LNCAP (cell line): ENCODE measurements around the gene FGF8.

Experiments used
- CTCF ChIP-seq: fragments of 450-650 bp; IDR thresholded peaks from 2 replicates; pipeline ENCODE4 v1.5.1; 2017; ENCODE audit warnings: mild to moderate bottlenecking

Gene FGF8

GRCh38 chr10:101814466-101815071, 38.7 kb upstream of the FGF8 start:
- no peak for TF ChIP-seq CTCF

GRCh38 chr10:101812606-101813005, 36.7 kb upstream of the FGF8 start:
- TF ChIP-seq CTCF, result no peak

GRCh38 chr10:101807158-101807557, 31.2 kb upstream of the FGF8 start:
- no peak for TF ChIP-seq CTCF

- no peak for TF ChIP-seq CTCF
These were observed 27.6 kb upstream of the FGF8 start for GRCh38 chr10:101803511-101803910.

GRCh38 chr10:101797403-101798059, 21.6 kb upstream of the FGF8 start:
- TF ChIP-seq CTCF, result no peak

GRCh38 chr10:101793526-101793925, 17.6 kb upstream of the FGF8 start:
- TF ChIP-seq CTCF, result no peak

GRCh38 chr10:101789686-101790085, 13.8 kb upstream of the FGF8 start:
- no peak for TF ChIP-seq CTCF
